ENCODE results near the gene FAM170B.

The FAM170B gene

GRCh38 chr10:49129376-49129775 is 4.4 kb downstream of the FAM170B start:
- H3F3A ChIP-seq (ENCODE audit: control insufficient read depth, insufficient read depth): no peaks in the 10 kb centered on the region
- H4K20me1 ChIP-seq (ENCODE audit: control insufficient read depth, insufficient read depth, low read depth, low read length): no peaks in the 10 kb centered on the region
- no peaks in the 10 kb centered on the region for H3K9me2 ChIP-seq (replicated peaks; ENCODE audit: control insufficient read depth, low read length)
- no peaks in the 10 kb centered on the region for H3K27me3 ChIP-seq (ENCODE audit: control insufficient read depth, low read length)
- no peak overlapping the region for H3K27ac ChIP-seq (ENCODE audit: low read depth, low read length)
- no peak overlapping the region for H3K4me3 ChIP-seq (ENCODE audit: low read length)
- H3K9me3 ChIP-seq (ENCODE audit: control insufficient read depth, insufficient read depth, low read length): no peaks in the 10 kb centered on the region
- H3K36me3 ChIP-seq (ENCODE audit: control insufficient read depth, low read length): no peaks in the 10 kb centered on the region
- no peak for TF ChIP-seq EZH2phosphoT487 (IDR thresholded peaks at IDR 0.05; ENCODE audit: borderline replicate concordance, low read length)
- TF ChIP-seq CTCF (IDR thresholded peaks at IDR 0.05; ENCODE audit: low read depth, low read length, poor library complexity, severe bottlenecking): no peak
- H3K79me2 ChIP-seq (ENCODE audit: control insufficient read depth, low read length): no peaks in the 10 kb centered on the region
- peaks cover 6% of the 10 kb centered on the region for H3K4me1 ChIP-seq (ENCODE audit: control insufficient read depth, low read length)
- H3K4me2 ChIP-seq (ENCODE audit: low read length): no peak overlapping the region

- H3K27ac ChIP-seq (ENCODE audit: low read depth, low read length): no peak overlapping the region
- no peaks in the 10 kb centered on the region for H4K20me1 ChIP-seq (ENCODE audit: control insufficient read depth, insufficient read depth, low read depth, low read length)
- peaks cover under 1% of the 10 kb centered on the region for H3K4me1 ChIP-seq (ENCODE audit: control insufficient read depth, low read length)
- no peaks in the 10 kb centered on the region for H3K27me3 ChIP-seq (ENCODE audit: control insufficient read depth, low read length)
- no peaks in the 10 kb centered on the region for H3K9me2 ChIP-seq (replicated peaks; ENCODE audit: control insufficient read depth, low read length)
- TF ChIP-seq EZH2phosphoT487 (IDR thresholded peaks at IDR 0.05; ENCODE audit: borderline replicate concordance, low read length) (no peak), CTCF (IDR thresholded peaks at IDR 0.05; ENCODE audit: low read depth, low read length, poor library complexity, severe bottlenecking) (no peak)
- no peaks in the 10 kb centered on the region for H3F3A ChIP-seq (ENCODE audit: control insufficient read depth, insufficient read depth)
- H3K4me2 ChIP-seq (ENCODE audit: low read length): no peak overlapping the region
- H3K79me2 ChIP-seq (ENCODE audit: control insufficient read depth, low read length): no peaks in the 10 kb centered on the region
- no peak overlapping the region for H3K4me3 ChIP-seq (ENCODE audit: low read length)
- no peaks in the 10 kb centered on the region for H3K9me3 ChIP-seq (ENCODE audit: control insufficient read depth, insufficient read depth, low read length)
- H3K36me3 ChIP-seq (ENCODE audit: control insufficient read depth, low read length): no peaks in the 10 kb centered on the region
Measured at GRCh38 chr10:49128854-49129253, 5.0 kb downstream of the FAM170B start.

GRCh38 chr10:49123981-49124950 is 9.6 kb downstream of the FAM170B start:
- no peak for TF ChIP-seq CTCF (IDR thresholded peaks at IDR 0.05; ENCODE audit: low read depth, low read length, poor library complexity, severe bottlenecking)
- TF ChIP-seq EZH2phosphoT487 (IDR thresholded peaks at IDR 0.05; ENCODE audit: borderline replicate concordance, low read length): no peak
- Histone ChIP-seq H3K27me3 (ENCODE audit: control insufficient read depth, low read length) (peaks cover 11% of the 10 kb centered on the region; the same call in 1 of the 2 replicates), H3F3A (ENCODE audit: control insufficient read depth, insufficient read depth) (no peaks in the 10 kb centered on the region), H3K9me2 (replicated peaks; ENCODE audit: control insufficient read depth, low read length) (no peaks in the 10 kb centered on the region), H3K79me2 (ENCODE audit: control insufficient read depth, low read length) (no peaks in the 10 kb centered on the region), H3K27ac (ENCODE audit: low read depth, low read length) (no peak overlapping the region), H3K4me1 (ENCODE audit: control insufficient read depth, low read length) (no peaks in the 10 kb centered on the region), H3K4me2 (ENCODE audit: low read length) (no peak overlapping the region), H3K9me3 (ENCODE audit: control insufficient read depth, insufficient read depth, low read length) (no peaks in the 10 kb centered on the region), H4K20me1 (ENCODE audit: control insufficient read depth, insufficient read depth, low read depth, low read length) (no peaks in the 10 kb centered on the region), H3K36me3 (ENCODE audit: control insufficient read depth, low read length) (no peaks in the 10 kb centered on the region), H3K4me3 (ENCODE audit: low read length) (no peak overlapping the region)
